Activated CD8-positive, alpha-beta memory T cell treated with anti-CD3 and anti-CD28 coated beads, Interleukin-2, amount 50 U/mL, for 24 hours (primary cell): Measurements from ENCODE around the gene GPANK1.

Experiments
- DNase-seq: peaks from one replicate; pipeline ENCODE4 v3.0.0-alpha.2; 2020; ENCODE audit errors: extremely low read depth

Gene GPANK1

GRCh38 chr6:31691078-31691463, 26.3 kb upstream of the GPANK1 start:
- no peak for DNase-seq

- no peak for DNase-seq
These were observed 25.7 kb upstream of the GPANK1 start for GRCh38 chr6:31690231-31691077.

GRCh38 chr6:31689249-31690110, 24.7 kb upstream of the GPANK1 start:
- no peak for DNase-seq

GRCh38 chr6:31687860-31688693, 23.3 kb upstream of the GPANK1 start:
- DNase-seq: no peak

- DNase-seq: no peak
These were observed 22.5 kb upstream of the GPANK1 start for GRCh38 chr6:31687321-31687720.

GRCh38 chr6:31686483-31686882, 21.7 kb upstream of the GPANK1 start:
- DNase-seq: no peak

- DNase-seq: no peak
These were observed 18.8 kb upstream of the GPANK1 start for GRCh38 chr6:31683591-31683990.

GRCh38 chr6:31681135-31681671, 16.4 kb upstream of the GPANK1 start:
- no peak for DNase-seq

GRCh38 chr6:31680226-31681134, 15.7 kb upstream of the GPANK1 start, which contains the start of gene LY6G5C:
LY6G5C (minus strand) TSS chr6:31681067; CDS start chr6:31680373, 694 bp downstream.
- DNase-seq: peak; percentile 41

GRCh38 chr6:31677955-31678354, 13.2 kb upstream of the GPANK1 start:
- DNase-seq: no peak

GRCh38 chr6:31676904-31677303, 12.1 kb upstream of the GPANK1 start:
- no peak for DNase-seq

GRCh38 chr6:31676322-31676903, 11.6 kb upstream of the GPANK1 start:
- DNase-seq: no peak

- no peak for DNase-seq
These were observed 4.9 kb upstream of the GPANK1 start, which contains the start of gene LY6G5B for GRCh38 chr6:31669676-31670075. LY6G5B (plus strand) TSS chr6:31669976; CDS start chr6:31670951, 975 bp downstream.

GRCh38 chr6:31666337-31666965, 1.7 kb upstream of the GPANK1 start:
- DNase-seq: no peak

- DNase-seq: peak; percentile 95
These were observed 922 bp upstream of the GPANK1 start, which contains the start of gene CSNK2B for GRCh38 chr6:31665501-31666336. CSNK2B (plus strand) TSS chr6:31666080; CDS start chr6:31666832, 752 bp downstream.

- DNase-seq: no peak
These were observed 622 bp downstream of the GPANK1 start for GRCh38 chr6:31663961-31664789.

- no peak for DNase-seq
These were observed 1.5 kb downstream of the GPANK1 start for GRCh38 chr6:31663126-31663960.
